Loucy (cell line): ENCODE measurements around the gene KIAA0232.

Source experiments
- EZH2phosphoT487 ChIP-seq: fragments of 200-600 bp; IDR thresholded peaks from 2 replicates; pipeline ENCODE4 v1.6.1; 2018; ENCODE audit warnings: antibody characterized with exemption, mild to moderate bottlenecking, moderate library complexity, borderline replicate concordance
- TF ChIP-seq, protein P1 (sequence below): fragments of 200-600 bp; sonication (generic); conservative IDR thresholded peaks from 2 replicates; pipeline ENCODE4 v1.5.1; 2014; ENCODE audit warnings: mild to moderate bottlenecking, antibody characterized with exemption, low read length

DNA sequence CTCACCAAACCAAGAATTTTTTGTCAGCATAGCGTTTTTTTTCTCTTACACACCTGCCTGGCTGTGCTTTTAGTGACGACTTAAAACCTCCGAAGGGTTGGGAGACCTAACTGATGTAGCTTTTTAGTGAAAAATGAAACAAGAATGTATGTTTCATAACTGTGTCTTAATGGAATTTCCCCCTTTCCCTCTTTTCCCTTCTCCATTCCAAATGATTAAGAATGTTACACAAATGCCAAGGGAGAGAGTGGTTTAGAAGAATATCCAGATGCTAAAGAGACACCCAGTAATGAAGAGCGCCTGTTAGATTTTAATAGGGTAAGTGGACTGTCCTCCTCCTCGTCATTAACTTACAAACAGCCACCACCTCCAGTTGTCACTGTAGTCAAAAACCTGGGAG lies 93.9 kb downstream of the KIAA0232 start:
- TF ChIP-seq, protein P1, sequence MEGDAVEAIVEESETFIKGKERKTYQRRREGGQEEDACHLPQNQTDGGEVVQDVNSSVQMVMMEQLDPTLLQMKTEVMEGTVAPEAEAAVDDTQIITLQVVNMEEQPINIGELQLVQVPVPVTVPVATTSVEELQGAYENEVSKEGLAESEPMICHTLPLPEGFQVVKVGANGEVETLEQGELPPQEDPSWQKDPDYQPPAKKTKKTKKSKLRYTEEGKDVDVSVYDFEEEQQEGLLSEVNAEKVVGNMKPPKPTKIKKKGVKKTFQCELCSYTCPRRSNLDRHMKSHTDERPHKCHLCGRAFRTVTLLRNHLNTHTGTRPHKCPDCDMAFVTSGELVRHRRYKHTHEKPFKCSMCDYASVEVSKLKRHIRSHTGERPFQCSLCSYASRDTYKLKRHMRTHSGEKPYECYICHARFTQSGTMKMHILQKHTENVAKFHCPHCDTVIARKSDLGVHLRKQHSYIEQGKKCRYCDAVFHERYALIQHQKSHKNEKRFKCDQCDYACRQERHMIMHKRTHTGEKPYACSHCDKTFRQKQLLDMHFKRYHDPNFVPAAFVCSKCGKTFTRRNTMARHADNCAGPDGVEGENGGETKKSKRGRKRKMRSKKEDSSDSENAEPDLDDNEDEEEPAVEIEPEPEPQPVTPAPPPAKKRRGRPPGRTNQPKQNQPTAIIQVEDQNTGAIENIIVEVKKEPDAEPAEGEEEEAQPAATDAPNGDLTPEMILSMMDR: no peak
- TF ChIP-seq EZH2phosphoT487: no peak
